ENCODE results near the gene ATG4B.

GRCh38 chr2:241706537-241706936, 69.0 kb downstream of the ATG4B start:
- TF ChIP-seq PHF8 (conservative IDR thresholded peaks at IDR 0.05; ENCODE audit: low read depth, low read length) (no peak), SP4 (IDR thresholded peaks at IDR 0.05; ENCODE audit: low read length) (no peak), GTF2F1 (IDR thresholded peaks at IDR 0.05; ENCODE audit: borderline replicate concordance, low read depth, low read length) (no peak), POLR2A (IDR thresholded peaks at IDR 0.05; ENCODE audit: control extremely low read depth in 1 of 2, low read depth in 2 of 2, low read length in 2 of 2) (no peak), RNF2 (IDR thresholded peaks at IDR 0.05; ENCODE audit: borderline replicate concordance, low read depth, low read length, missing control alignments, poor library complexity, severe bottlenecking) (no peak), CEBPB (IDR thresholded peaks at IDR 0.05; ENCODE audit: low read depth, low read length) (no peak)
- TF ChIP-seq, protein P1, sequence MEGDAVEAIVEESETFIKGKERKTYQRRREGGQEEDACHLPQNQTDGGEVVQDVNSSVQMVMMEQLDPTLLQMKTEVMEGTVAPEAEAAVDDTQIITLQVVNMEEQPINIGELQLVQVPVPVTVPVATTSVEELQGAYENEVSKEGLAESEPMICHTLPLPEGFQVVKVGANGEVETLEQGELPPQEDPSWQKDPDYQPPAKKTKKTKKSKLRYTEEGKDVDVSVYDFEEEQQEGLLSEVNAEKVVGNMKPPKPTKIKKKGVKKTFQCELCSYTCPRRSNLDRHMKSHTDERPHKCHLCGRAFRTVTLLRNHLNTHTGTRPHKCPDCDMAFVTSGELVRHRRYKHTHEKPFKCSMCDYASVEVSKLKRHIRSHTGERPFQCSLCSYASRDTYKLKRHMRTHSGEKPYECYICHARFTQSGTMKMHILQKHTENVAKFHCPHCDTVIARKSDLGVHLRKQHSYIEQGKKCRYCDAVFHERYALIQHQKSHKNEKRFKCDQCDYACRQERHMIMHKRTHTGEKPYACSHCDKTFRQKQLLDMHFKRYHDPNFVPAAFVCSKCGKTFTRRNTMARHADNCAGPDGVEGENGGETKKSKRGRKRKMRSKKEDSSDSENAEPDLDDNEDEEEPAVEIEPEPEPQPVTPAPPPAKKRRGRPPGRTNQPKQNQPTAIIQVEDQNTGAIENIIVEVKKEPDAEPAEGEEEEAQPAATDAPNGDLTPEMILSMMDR (IDR thresholded peaks at IDR 0.05; ENCODE audit: control extremely low read depth in 1 of 3, insufficient read depth in 1 of 3, low read depth in 1 of 3, low read length in 3 of 3) = no peak
- TF ChIP-seq, protein P2, sequence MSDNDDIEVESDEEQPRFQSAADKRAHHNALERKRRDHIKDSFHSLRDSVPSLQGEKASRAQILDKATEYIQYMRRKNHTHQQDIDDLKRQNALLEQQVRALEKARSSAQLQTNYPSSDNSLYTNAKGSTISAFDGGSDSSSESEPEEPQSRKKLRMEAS (IDR thresholded peaks at IDR 0.05) = no peak

Measured in H1 (cell line).